ENCODE results near the gene PAQR6.
A peak's percentile ranks its signal among the peaks of the same experiment; 100 is the strongest.

PAQR6 gene

DNA sequence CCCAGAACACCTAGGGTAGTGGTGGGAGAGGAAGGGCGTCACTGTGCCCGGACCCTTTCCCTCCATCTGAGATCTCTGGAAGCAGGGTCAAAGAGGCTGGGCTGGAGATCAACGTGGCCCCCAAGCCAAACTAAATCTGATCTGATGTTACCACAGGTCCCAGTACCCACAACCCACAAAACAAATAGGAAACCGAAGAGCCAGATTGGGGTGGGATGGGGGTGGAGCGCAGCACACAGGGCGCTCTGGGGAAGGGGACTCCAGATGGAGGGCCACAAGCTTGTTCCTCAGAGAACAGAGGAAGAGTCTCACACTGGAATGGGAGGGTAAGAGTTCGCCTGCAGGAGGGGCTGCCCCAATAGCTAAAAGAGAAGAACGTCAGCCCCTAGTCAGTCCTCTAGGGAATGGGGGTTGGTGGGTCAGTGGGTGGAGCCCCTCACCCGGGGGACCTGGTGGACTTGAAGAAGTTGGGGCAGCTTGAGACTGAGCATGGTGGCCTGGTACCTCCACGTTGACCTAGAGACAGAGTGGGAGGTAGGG lies 1.5 kb downstream of the PAQR6 start:
- H3K4me3 ChIP-seq (ENCODE audit: low read depth in 1 of 2, low read length in 1 of 2): no peak overlapping the region
- peaks cover 48% of the 10 kb centered on the region for H3K36me3 ChIP-seq
- H3K27ac ChIP-seq: no peak overlapping the region
- peaks cover 34% of the 10 kb centered on the region for H3K27me3 ChIP-seq
- no peaks in the 10 kb centered on the region for H3K9me3 ChIP-seq
- peaks cover 10 to 11% of the 10 kb centered on the region in 2 experiments for H3K4me1 ChIP-seq (ENCODE audit: control insufficient read depth in 1 of 2, insufficient read depth in 1 of 2, low read depth in 1 of 2, low read length in 1 of 2)
- TF ChIP-seq, protein P1, sequence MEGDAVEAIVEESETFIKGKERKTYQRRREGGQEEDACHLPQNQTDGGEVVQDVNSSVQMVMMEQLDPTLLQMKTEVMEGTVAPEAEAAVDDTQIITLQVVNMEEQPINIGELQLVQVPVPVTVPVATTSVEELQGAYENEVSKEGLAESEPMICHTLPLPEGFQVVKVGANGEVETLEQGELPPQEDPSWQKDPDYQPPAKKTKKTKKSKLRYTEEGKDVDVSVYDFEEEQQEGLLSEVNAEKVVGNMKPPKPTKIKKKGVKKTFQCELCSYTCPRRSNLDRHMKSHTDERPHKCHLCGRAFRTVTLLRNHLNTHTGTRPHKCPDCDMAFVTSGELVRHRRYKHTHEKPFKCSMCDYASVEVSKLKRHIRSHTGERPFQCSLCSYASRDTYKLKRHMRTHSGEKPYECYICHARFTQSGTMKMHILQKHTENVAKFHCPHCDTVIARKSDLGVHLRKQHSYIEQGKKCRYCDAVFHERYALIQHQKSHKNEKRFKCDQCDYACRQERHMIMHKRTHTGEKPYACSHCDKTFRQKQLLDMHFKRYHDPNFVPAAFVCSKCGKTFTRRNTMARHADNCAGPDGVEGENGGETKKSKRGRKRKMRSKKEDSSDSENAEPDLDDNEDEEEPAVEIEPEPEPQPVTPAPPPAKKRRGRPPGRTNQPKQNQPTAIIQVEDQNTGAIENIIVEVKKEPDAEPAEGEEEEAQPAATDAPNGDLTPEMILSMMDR (IDR thresholded peaks at IDR 0.05): no peak

DNA sequence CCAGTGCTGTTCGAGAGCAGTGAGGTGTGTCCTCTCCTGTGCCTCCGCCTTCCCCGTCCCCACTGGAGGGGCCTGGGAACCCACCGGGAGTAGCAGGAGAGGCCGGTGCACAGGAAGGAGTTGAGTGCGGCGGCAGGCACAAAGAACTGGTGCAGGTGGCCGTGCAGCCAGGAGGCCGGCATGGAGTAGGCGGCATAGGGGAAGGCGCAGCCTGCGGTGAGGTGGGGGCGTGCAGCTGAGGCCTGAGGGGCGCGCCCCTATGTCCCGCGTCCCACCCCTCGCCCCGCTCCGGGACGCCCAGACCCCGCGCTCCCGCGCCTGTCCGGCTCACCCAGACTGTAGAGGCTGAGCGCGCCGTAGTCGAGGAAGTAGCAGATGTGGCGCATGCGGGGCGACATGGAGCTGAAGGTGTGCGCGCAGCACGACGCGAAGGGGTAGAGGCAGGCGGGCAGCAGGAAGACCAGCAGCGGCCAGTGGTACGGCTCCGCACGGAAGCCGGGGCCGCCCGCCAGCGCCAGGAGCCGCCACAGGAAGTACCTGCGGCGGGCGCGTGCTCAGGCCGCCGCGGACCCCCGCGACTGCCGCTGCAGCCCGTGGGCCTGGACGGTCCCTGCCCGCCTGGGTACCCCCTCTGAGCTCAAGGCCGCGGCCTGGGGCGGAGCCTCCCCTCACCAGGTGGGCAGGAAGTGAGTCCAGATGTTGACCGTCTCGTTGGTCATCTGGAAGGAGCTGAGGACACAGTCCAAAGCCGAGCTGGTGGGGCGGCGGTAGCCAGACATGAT lies 2.2 kb downstream of the PAQR6 start:
- H3K27me3 ChIP-seq: peaks cover 34% of the 10 kb centered on the region
- H3K36me3 ChIP-seq: peaks cover 48% of the 10 kb centered on the region
- no peaks in the 10 kb centered on the region for H3K9me3 ChIP-seq
- H3K27ac ChIP-seq: no peak overlapping the region
- peak overlapping the region in 1 of 2 experiments; percentile 24 for H3K4me3 ChIP-seq (ENCODE audit: low read depth in 1 of 2, low read length in 1 of 2)
- TF ChIP-seq, protein P1 (IDR thresholded peaks at IDR 0.05): no peak
- peaks cover 10 to 11% of the 10 kb centered on the region in 2 experiments for H3K4me1 ChIP-seq (ENCODE audit: control insufficient read depth in 1 of 2, insufficient read depth in 1 of 2, low read depth in 1 of 2, low read length in 1 of 2)

DNA sequence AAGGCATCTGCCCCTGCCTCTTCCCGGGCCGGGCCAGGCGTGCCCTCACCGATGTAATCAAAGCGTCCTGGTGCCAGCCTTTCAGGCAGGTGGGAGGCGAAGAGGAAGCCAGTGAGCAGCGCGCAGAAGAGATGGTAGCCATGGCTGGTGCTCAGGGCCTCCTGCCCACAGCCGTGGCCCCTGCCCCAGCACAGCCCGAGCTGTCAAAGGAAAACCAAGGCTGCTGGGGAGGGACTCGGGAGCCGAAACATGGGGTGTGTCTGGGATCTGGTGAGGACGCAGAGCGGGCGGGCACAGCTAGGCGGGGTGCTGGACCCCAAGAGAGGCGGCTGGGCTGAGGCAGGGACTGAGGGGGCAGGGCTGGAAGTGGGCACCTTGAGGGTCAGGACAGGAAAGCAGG lies 3.1 kb downstream of the PAQR6 start:
- peaks cover 34% of the 10 kb centered on the region for H3K27me3 ChIP-seq
- TF ChIP-seq, protein P1 (IDR thresholded peaks at IDR 0.05): no peak
- H3K36me3 ChIP-seq: peaks cover 48% of the 10 kb centered on the region
- H3K4me3 ChIP-seq (ENCODE audit: low read depth in 1 of 2, low read length in 1 of 2): no peak overlapping the region
- no peak overlapping the region for H3K27ac ChIP-seq
- no peaks in the 10 kb centered on the region for H3K9me3 ChIP-seq
- H3K4me1 ChIP-seq (ENCODE audit: control insufficient read depth in 1 of 2, insufficient read depth in 1 of 2, low read depth in 1 of 2, low read length in 1 of 2): peaks cover 10 to 11% of the 10 kb centered on the region in 2 experiments

DNA sequence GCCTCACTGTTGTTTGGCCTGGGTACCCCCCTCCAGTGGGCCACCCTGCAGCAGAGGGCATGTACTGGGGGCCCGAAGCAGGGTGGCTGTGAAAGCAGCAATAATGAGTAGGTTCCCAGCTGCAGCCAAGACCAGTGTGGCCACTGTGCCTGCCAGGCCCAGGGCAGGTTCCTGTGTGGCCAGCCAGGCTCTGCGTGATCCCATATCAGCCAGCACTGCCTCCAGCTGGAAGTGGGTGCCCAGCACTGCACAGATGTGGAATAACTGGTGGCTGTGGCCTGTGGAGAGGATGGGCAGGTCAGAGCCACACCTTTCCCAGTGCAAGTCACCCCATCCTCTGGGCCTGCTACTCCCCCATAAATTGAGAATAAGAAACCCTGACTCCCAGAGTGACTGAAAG lies 3.7 kb downstream of the PAQR6 start:
- Histone ChIP-seq H3K4me3 (ENCODE audit: low read depth in 1 of 2, low read length in 1 of 2) (no peak overlapping the region), H3K27ac (no peak overlapping the region), H3K4me1 (ENCODE audit: control insufficient read depth in 1 of 2, insufficient read depth in 1 of 2, low read depth in 1 of 2, low read length in 1 of 2) (peaks cover 10 to 11% of the 10 kb centered on the region in 2 experiments), H3K27me3 (peaks cover 34% of the 10 kb centered on the region), H3K36me3 (peaks cover 48% of the 10 kb centered on the region), H3K9me3 (no peaks in the 10 kb centered on the region)
- TF ChIP-seq, protein P1 (IDR thresholded peaks at IDR 0.05): no peak

DNA sequence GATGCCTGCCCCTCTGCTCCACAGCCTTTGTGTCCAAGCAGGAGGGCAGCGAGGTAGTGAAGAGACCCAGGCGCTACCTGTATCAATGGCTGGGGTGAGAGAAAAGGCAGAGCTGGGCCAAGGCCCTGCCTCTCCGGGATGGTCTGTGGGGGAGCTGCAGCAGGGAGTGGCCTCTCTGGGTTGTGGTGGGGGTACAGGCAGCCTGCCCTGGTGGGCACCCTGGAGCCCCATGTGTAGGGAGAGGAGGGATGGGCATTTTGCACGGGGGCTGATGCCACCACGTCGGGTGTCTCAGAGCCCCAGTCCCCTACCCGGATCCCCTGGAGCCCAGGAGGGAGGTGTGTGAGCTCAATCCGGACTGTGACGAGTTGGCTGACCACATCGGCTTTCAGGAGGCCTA lies 5.1 kb downstream of the PAQR6 start:
- TF ChIP-seq, protein P1 (IDR thresholded peaks at IDR 0.05): no peak
- peaks cover 34% of the 10 kb centered on the region for H3K27me3 ChIP-seq
- H3K27ac ChIP-seq: no peak overlapping the region
- H3K4me1 ChIP-seq (ENCODE audit: control insufficient read depth in 1 of 2, insufficient read depth in 1 of 2, low read depth in 1 of 2, low read length in 1 of 2): peaks cover 10 to 11% of the 10 kb centered on the region in 2 experiments
- H3K4me3 ChIP-seq (ENCODE audit: low read depth in 1 of 2, low read length in 1 of 2): no peak overlapping the region
- no peaks in the 10 kb centered on the region for H3K9me3 ChIP-seq
- peaks cover 51% of the 10 kb centered on the region for H3K36me3 ChIP-seq
